AG04450 (cell line): ENCODE data around the gene EEF2. TPM values are rescaled to one million over a fixed set of nuclear protein-coding genes. Genes with fewer than 3 reads are reported as not detected.

Experiments
- CTCF ChIA-PET: fragments of 300-600, 350-600 bp; formaldehyde crosslinking; extraction: SDS; loops from one replicate; lab custom pipeline; 2022; ENCODE audit warnings: antibody characterized with exemption, inconsistent platforms; lab: Charles Lee
- POLR2A ChIA-PET: fragments of 350-600 bp; formaldehyde crosslinking; extraction: SDS; loops from one replicate; lab custom pipeline; 2021; ENCODE audit warnings: antibody characterized with exemption, inconsistent platforms; lab: Yijun Ruan, JAX
- DNase-seq: peaks from one replicate; pipeline ENCODE4 v3.0.0-alpha.2; 2011; ENCODE audit warnings: low read depth, low spot score
- H3K27ac ChIP-seq: one replicate; pipeline ENCODE4 v1.5.1; 2012; ENCODE audit warnings: low read depth, low read length, control low read depth
- H3K27me3 ChIP-seq: one replicate; pipeline ENCODE4 v1.6.0; 2012; ENCODE audit warnings: low read length; ENCODE audit not compliant: control insufficient read depth, insufficient read depth
- H3K4me3 ChIP-seq: 2 replicates; pipeline ENCODE4 v1.5.1; 2011; ENCODE audit warnings: mild to moderate bottlenecking, low read depth, low read length, control low read depth
- H3K9me3 ChIP-seq: 2 replicates; pipeline ENCODE4 v1.5.1; 2012; ENCODE audit warnings: low read length; ENCODE audit not compliant: control insufficient read depth, insufficient read depth
- CTCF ChIP-seq: IDR thresholded peaks from 2 replicates; pipeline ENCODE4 v1.5.1; 2011; ENCODE audit warnings: low read depth, low read length, control low read depth, inconsistent platforms
- polyA plus RNA-seq: library from polyadenylated mRNA; depleted of rRNA; stranded (reverse); fragments of >200 nt; gene quantifications from 2 replicates; pipeline ENCODE4 v1.2.3, GENCODE V29; 2011

EEF2 gene
- polyA plus RNA-seq, 1 experiment = 1,648 TPM

GRCh38 chr19:3985643-3986259 lies 488 bp upstream of the EEF2 start:
- ChIA-PET CTCF (interaction anchor here (0.6 to 1.7 kb wide), 6 partner anchors 154 to 1594 kb away, joined by 3 to 17 read pairs (median 4); no protein-coding TSS in a partner anchor), POLR2A (interaction anchor here (0.6 to 8.1 kb wide), 18 partner anchors 10 to 357 kb away, joined by 3 to 221 read pairs (median 6); partner anchors contain the start of genes DAPK3, MRPL54 and PIAS4)
- Histone ChIP-seq H3K27me3 (no peaks in the 10 kb centered on the region), H3K4me3 (peak overlapping the region; percentile 97), H3K27ac (peak overlapping the region; percentile 75), H3K9me3 (no peaks in the 10 kb centered on the region; the same call in 1 of the 2 replicates)
- DNase-seq = no peak
- no peak for TF ChIP-seq CTCF

GRCh38 chr19:3984584-3984907 lies 717 bp downstream of the EEF2 start:
- no peak for DNase-seq
- no peaks in the 10 kb centered on the region; the same call in 1 of the 2 replicates for H3K9me3 ChIP-seq
- TF ChIP-seq CTCF = no peak
- POLR2A ChIA-PET = interaction anchor here (1.0 to 8.1 kb wide), 8 partner anchors 9 to 222 kb away, joined by 3 to 221 read pairs (median 10); partner anchors contain the start of genes DAPK3 and MRPL54
- H3K27ac ChIP-seq = peak overlapping the region; percentile 82
- H3K27me3 ChIP-seq = no peaks in the 10 kb centered on the region
- peak overlapping the region; percentile 97 for H3K4me3 ChIP-seq
- CTCF ChIA-PET = no interaction called here

GRCh38 chr19:3983936-3984583 lies 1.2 kb downstream of the EEF2 start:
- DNase-seq = no peak
- H3K27ac ChIP-seq = peak overlapping the region; percentile 31
- POLR2A ChIA-PET = interaction anchor here (1.0 to 8.1 kb wide), 4 partner anchors 8 to 214 kb away, joined by 3 to 221 read pairs (median 27); partner anchors contain the start of gene DAPK3

GRCh38 chr19:3983542-3983914 lies 1.7 kb downstream of the EEF2 start:
- Histone ChIP-seq H3K4me3 (peak overlapping the region; percentile 97), H3K27ac (peak overlapping the region; percentile 31), H3K27me3 (no peaks in the 10 kb centered on the region), H3K9me3 (no peaks in the 10 kb centered on the region; the same call in 1 of the 2 replicates)
- POLR2A ChIA-PET = interaction anchor here (1.0 to 8.1 kb wide), 3 partner anchors 8 to 215 kb away, joined by 3 to 221 read pairs (median 51); partner anchors contain the start of gene DAPK3
- no peak for TF ChIP-seq CTCF
- no peak for DNase-seq
- CTCF ChIA-PET = no interaction called here

More at GRCh38 chr19:3983936-3984583, 1.2 kb downstream of the EEF2 start:
- Histone ChIP-seq H3K9me3 (no peaks in the 10 kb centered on the region; the same call in 1 of the 2 replicates), H3K27me3 (no peaks in the 10 kb centered on the region), H3K4me3 (peak overlapping the region; percentile 97)
- CTCF ChIA-PET = no interaction called here
- no peak for TF ChIP-seq CTCF
